Cardiac muscle cell (in vitro differentiated cells and primary cell): Measurements from ENCODE around the gene HNRNPF. TPM values are rescaled to one million over a fixed set of nuclear protein-coding genes. Genes with fewer than 3 reads are reported as not detected.

ENCODE experiments used
- DNase-seq, 2 donors: peaks; one replicate each; pipeline versions ENCODE4 v3.0.0 to v3.0.0-alpha.2; 2010 to 2017; ENCODE audit warnings: low read depth in 1 of 2, low spot score in 1 of 2
- H3K27ac ChIP-seq: fragments of 200-600 bp; sonication (generic); 2 replicates; pipeline ENCODE4 v1.5.1; 2016
- H3K27me3 ChIP-seq: fragments of 200-600 bp; sonication (generic); 2 replicates; pipeline ENCODE4 v1.6.0; 2016; ENCODE audit warnings: control low read depth
- H3K36me3 ChIP-seq: fragments of 200-600 bp; sonication (generic); 2 replicates; pipeline ENCODE4 v1.5.1; 2016; ENCODE audit warnings: control low read depth
- H3K4me1 ChIP-seq: fragments of 200-600 bp; sonication (generic); 2 replicates; pipeline ENCODE4 v1.8.1; 2017; ENCODE audit warnings: low read depth, mild to moderate bottlenecking, mixed run types
- H3K4me3 ChIP-seq: fragments of 200-600 bp; sonication (generic); 2 replicates; pipeline ENCODE4 v1.5.1; 2016; ENCODE audit warnings: mild to moderate bottlenecking
- H3K9me3 ChIP-seq: fragments of 200-600 bp; sonication (generic); 2 replicates; pipeline ENCODE4 v1.5.1; 2017; ENCODE audit warnings: low read depth, mild to moderate bottlenecking, control low read depth
- CTCF ChIP-seq: IDR thresholded peaks from 2 replicates; pipeline ENCODE4 v1.5.1; 2012; ENCODE audit warnings: low read depth, mild to moderate bottlenecking, low read length
- polyA plus RNA-seq: library from polyadenylated mRNA; unstranded; fragments of >200 nt; fragmentation: Nextera tagmentation; extraction: Ambion mirVana; gene quantifications from 2 replicates; pipeline ENCODE4 v1.2.1, GENCODE V29; 2016
- total RNA-seq: library from RNA; depleted of rRNA; stranded (reverse); fragments of >200 nt; gene quantifications from 2 replicates; pipeline ENCODE4 v1.2.3, GENCODE V29; 2016

HNRNPF gene
- total and polyA plus RNA-seq, 2 experiments from 2014 or later = 111 to 180 TPM

GRCh38 chr10:43344051-43344450, 64.9 kb downstream of the HNRNPF start:
- H3K27ac ChIP-seq = no peak overlapping the region
- no peak for DNase-seq
- no peaks in the 10 kb centered on the region for H3K4me1 ChIP-seq
- H3K36me3 ChIP-seq = no peaks in the 10 kb centered on the region
- H3K9me3 ChIP-seq = no peaks in the 10 kb centered on the region
- no peak overlapping the region for H3K4me3 ChIP-seq
- no peaks in the 10 kb centered on the region for H3K27me3 ChIP-seq
- TF ChIP-seq CTCF = no peak

GRCh38 chr10:43343126-43343525, 65.9 kb downstream of the HNRNPF start:
- no peaks in the 10 kb centered on the region for H3K27me3 ChIP-seq
- no peaks in the 10 kb centered on the region for H3K4me1 ChIP-seq
- H3K36me3 ChIP-seq = no peaks in the 10 kb centered on the region
- no peak for TF ChIP-seq CTCF
- H3K4me3 ChIP-seq = no peak overlapping the region
- no peaks in the 10 kb centered on the region for H3K9me3 ChIP-seq
- no peak for DNase-seq
- no peak overlapping the region for H3K27ac ChIP-seq

GRCh38 chr10:43342279-43343125, 66.5 kb downstream of the HNRNPF start:
- Histone ChIP-seq H3K36me3 (no peaks in the 10 kb centered on the region), H3K27ac (no peak overlapping the region), H3K4me3 (no peak overlapping the region), H3K4me1 (no peaks in the 10 kb centered on the region), H3K27me3 (no peaks in the 10 kb centered on the region), H3K9me3 (no peaks in the 10 kb centered on the region)
- TF ChIP-seq CTCF = no peak
- no peak for DNase-seq

- no peaks in the 10 kb centered on the region for H3K9me3 ChIP-seq
- no peaks in the 10 kb centered on the region for H3K27me3 ChIP-seq
- H3K36me3 ChIP-seq = no peaks in the 10 kb centered on the region
- no peak for TF ChIP-seq CTCF
- no peaks in the 10 kb centered on the region for H3K4me1 ChIP-seq
- no peak for DNase-seq
- H3K27ac ChIP-seq = no peak overlapping the region
- no peak overlapping the region for H3K4me3 ChIP-seq
Observed at GRCh38 chr10:43341450-43341849, 67.5 kb downstream of the HNRNPF start.

GRCh38 chr10:43340619-43341018, 68.4 kb downstream of the HNRNPF start:
- Histone ChIP-seq H3K9me3 (no peaks in the 10 kb centered on the region), H3K4me1 (no peaks in the 10 kb centered on the region), H3K4me3 (no peak overlapping the region), H3K27me3 (no peaks in the 10 kb centered on the region), H3K27ac (no peak overlapping the region), H3K36me3 (no peaks in the 10 kb centered on the region)
- no peak for DNase-seq
- TF ChIP-seq CTCF = no peak
